ENCODE measurements around the gene SIGLEC7. TPM values are rescaled to one million over a fixed set of nuclear protein-coding genes. Genes with fewer than 3 reads are reported as not detected.
A peak's percentile ranks its signal among the peaks of the same experiment; 100 is the strongest.

The SIGLEC7 gene
- total RNA-seq, 2 experiments from 2014 or later = 0.20 TPM; not detected in 1

DNA sequence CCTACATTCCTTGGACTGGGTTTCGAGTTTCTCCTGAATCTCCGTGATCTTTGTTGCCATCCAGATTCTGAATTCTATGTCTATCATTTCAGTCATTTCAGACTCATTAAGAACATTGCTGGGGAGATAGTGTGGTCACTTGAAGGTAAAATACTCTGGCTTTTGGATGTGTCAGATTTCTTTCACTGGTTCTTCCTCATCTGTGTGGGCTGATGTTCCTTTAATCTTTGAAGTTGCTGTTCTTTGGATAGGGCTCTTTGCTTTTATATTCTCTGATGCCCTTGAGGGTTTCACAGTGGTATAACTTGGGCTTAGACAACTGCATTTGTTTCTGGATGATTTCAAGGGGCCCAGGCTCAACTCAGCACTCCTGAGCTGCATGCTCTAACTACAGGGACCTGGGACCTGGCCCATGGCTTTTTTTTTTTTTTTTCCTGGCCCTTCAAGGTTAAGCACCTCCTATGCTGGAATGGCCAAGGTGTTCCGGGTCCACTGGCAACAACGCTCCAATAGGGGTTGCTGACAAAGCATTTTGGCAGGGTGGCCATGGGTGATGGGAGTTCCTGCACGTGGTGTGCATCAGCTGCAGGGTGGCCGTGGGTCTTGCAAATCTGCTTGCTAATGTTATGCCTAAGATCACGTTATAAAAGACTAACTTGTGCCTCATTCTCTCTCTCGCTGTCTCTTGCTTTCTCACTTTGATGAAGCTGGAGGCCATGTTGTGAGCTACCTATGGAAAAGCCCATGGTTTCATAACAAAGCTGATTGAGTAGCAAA, 5.9 kb upstream of the SIGLEC7 start:
- ATAC-seq (ENCODE audit: poor library complexity) (no peak), DNase-seq (no peak)
- peaks cover 38% of the 10 kb centered on the region for H3K4me1 ChIP-seq (ENCODE audit: insufficient read depth, low read length)
- Mint-ChIP-seq H3K36me3 (ENCODE audit: low read depth) (no peaks in the 10 kb centered on the region), H3K4me3 (no peak overlapping the region), H3K4me1 (ENCODE audit: low read depth) (peaks cover 51% of the 10 kb centered on the region), H3K27ac (no peak overlapping the region), H3K27me3 (peaks cover 6% of the 10 kb centered on the region), H3K9me3 (no peaks in the 10 kb centered on the region)
- TF ChIP-seq, protein P1, sequence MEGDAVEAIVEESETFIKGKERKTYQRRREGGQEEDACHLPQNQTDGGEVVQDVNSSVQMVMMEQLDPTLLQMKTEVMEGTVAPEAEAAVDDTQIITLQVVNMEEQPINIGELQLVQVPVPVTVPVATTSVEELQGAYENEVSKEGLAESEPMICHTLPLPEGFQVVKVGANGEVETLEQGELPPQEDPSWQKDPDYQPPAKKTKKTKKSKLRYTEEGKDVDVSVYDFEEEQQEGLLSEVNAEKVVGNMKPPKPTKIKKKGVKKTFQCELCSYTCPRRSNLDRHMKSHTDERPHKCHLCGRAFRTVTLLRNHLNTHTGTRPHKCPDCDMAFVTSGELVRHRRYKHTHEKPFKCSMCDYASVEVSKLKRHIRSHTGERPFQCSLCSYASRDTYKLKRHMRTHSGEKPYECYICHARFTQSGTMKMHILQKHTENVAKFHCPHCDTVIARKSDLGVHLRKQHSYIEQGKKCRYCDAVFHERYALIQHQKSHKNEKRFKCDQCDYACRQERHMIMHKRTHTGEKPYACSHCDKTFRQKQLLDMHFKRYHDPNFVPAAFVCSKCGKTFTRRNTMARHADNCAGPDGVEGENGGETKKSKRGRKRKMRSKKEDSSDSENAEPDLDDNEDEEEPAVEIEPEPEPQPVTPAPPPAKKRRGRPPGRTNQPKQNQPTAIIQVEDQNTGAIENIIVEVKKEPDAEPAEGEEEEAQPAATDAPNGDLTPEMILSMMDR (IDR thresholded peaks at IDR 0.05) = no peak
- no peaks in the 10 kb centered on the region for H3K36me3 ChIP-seq (ENCODE audit: insufficient read depth, low read length)
- H3K4me3 ChIP-seq (ENCODE audit: low read length) = no peak overlapping the region
- ChIA-PET POLR2A (no interaction called here), CTCF (interaction anchor here (0.5 kb wide), 1 partner anchor 331 kb away, joined by 3 read pairs; no protein-coding TSS in a partner anchor)
- no peaks in the 10 kb centered on the region for H3K27me3 ChIP-seq (ENCODE audit: control insufficient read depth in 1 of 2, insufficient read depth in 2 of 2, low read length in 2 of 2)
- no peak overlapping the region for H3K27ac ChIP-seq (ENCODE audit: low read depth in 1 of 2, low read length in 2 of 2)
- H3K9me3 ChIP-seq (ENCODE audit: control insufficient read depth in 1 of 2, insufficient read depth in 1 of 2, low read length in 2 of 2) = no peaks in the 10 kb centered on the region
- intact Hi-C loops (cut with DNase I, micrococcal nuclease) = loop anchor here in 1 of 2 experiments (5.0 kb wide), 1 partner anchor 39 kb away; no protein-coding TSS in a partner anchor

- H3K4me1 Mint-ChIP-seq (ENCODE audit: low read depth) = peaks cover 46% of the 10 kb centered on the region
- intact Hi-C loops (cut with DNase I, micrococcal nuclease) = loop anchor here in 1 of 2 experiments (5.0 kb wide), 1 partner anchor 40 kb away; no protein-coding TSS in a partner anchor
- POLR2A ChIA-PET = no interaction called here
Observed at GRCh38 chr19:51136851-51137551, 5.1 kb upstream of the SIGLEC7 start.

GRCh38 chr19:51137792-51138425, 4.2 kb upstream of the SIGLEC7 start:
- H3K9me3 ChIP-seq (ENCODE audit: control insufficient read depth in 1 of 2, insufficient read depth in 1 of 2, low read length in 2 of 2) = peaks cover 0 to 3% of the 10 kb centered on the region in 2 experiments
- H3K36me3 ChIP-seq (ENCODE audit: insufficient read depth, low read length) = no peaks in the 10 kb centered on the region
- no peak for ATAC-seq (ENCODE audit: poor library complexity)
- H3K4me3 Mint-ChIP-seq = no peak overlapping the region
- no peak overlapping the region for H3K27ac ChIP-seq (ENCODE audit: low read depth in 1 of 2, low read length in 2 of 2)
- peaks cover 33% of the 10 kb centered on the region for H3K4me1 ChIP-seq (ENCODE audit: insufficient read depth, low read length)
- no peaks in the 10 kb centered on the region for H3K9me3 Mint-ChIP-seq
- H3K4me1 Mint-ChIP-seq (ENCODE audit: low read depth) = peaks cover 38% of the 10 kb centered on the region
- TF ChIP-seq, protein P1 (IDR thresholded peaks at IDR 0.05) = no peak
- H3K27me3 Mint-ChIP-seq = peaks cover 6% of the 10 kb centered on the region
- H3K36me3 Mint-ChIP-seq (ENCODE audit: low read depth) = no peaks in the 10 kb centered on the region
- no peak overlapping the region for H3K27ac Mint-ChIP-seq
- H3K4me3 ChIP-seq (ENCODE audit: low read length) = no peak overlapping the region
- ChIA-PET CTCF (interaction anchor here (0.6 kb wide), 1 partner anchor 496 kb away, joined by 3 read pairs; no protein-coding TSS in a partner anchor), POLR2A (no interaction called here)
- intact Hi-C loops (cut with DNase I, micrococcal nuclease) = loop anchor here in 1 of 2 experiments (5.0 kb wide), 1 partner anchor 41 kb away; no protein-coding TSS in a partner anchor
- DNase-seq = no peak
- no peaks in the 10 kb centered on the region for H3K27me3 ChIP-seq (ENCODE audit: control insufficient read depth in 1 of 2, insufficient read depth in 2 of 2, low read length in 2 of 2)

More at GRCh38 chr19:51136851-51137551, 5.1 kb upstream of the SIGLEC7 start:
- TF ChIP-seq, protein P1 (IDR thresholded peaks at IDR 0.05) = no peak
- Histone ChIP-seq H3K4me3 (ENCODE audit: low read length) (no peak overlapping the region), H3K4me1 (ENCODE audit: insufficient read depth, low read length) (peaks cover 35% of the 10 kb centered on the region), H3K27ac (ENCODE audit: low read depth in 1 of 2, low read length in 2 of 2) (no peak overlapping the region), H3K36me3 (ENCODE audit: insufficient read depth, low read length) (no peaks in the 10 kb centered on the region), H3K27me3 (ENCODE audit: control insufficient read depth in 1 of 2, insufficient read depth in 2 of 2, low read length in 2 of 2) (no peaks in the 10 kb centered on the region), H3K9me3 (ENCODE audit: control insufficient read depth in 1 of 2, insufficient read depth in 1 of 2, low read length in 2 of 2) (peaks cover 0 to 3% of the 10 kb centered on the region in 2 experiments)
- ATAC-seq (ENCODE audit: poor library complexity) (no peak), DNase-seq (peak in 3 of 14 experiments; percentile 35 to 54 (median 43))
- no peak overlapping the region for H3K27ac Mint-ChIP-seq
- no peaks in the 10 kb centered on the region for H3K9me3 Mint-ChIP-seq
- H3K4me3 Mint-ChIP-seq = peak overlapping the region; percentile 20
- CTCF ChIA-PET = interaction anchor here (0.5 kb wide), 1 partner anchor 332 kb away, joined by 3 read pairs; no protein-coding TSS in a partner anchor
- peaks cover 6% of the 10 kb centered on the region for H3K27me3 Mint-ChIP-seq
- H3K36me3 Mint-ChIP-seq (ENCODE audit: low read depth) = no peaks in the 10 kb centered on the region

Measured in CD4-positive, alpha-beta T cell (primary cell).